HEK293T (cell line): ENCODE results near the gene CNTRL.

Experiments used
- CTCF ChIA-PET: fragments of 350-600 bp; formaldehyde crosslinking; extraction: SDS; loops from one replicate; lab custom pipeline; 2021; ENCODE audit warnings: antibody characterized with exemption, inconsistent platforms; lab: Yijun Ruan, JAX
- POLR2A ChIA-PET: fragments of 350-600 bp; formaldehyde crosslinking; extraction: SDS; loops from one replicate; lab custom pipeline; 2020; ENCODE audit warnings: antibody characterized with exemption, inconsistent platforms; lab: Yijun Ruan, JAX
- DNase-seq: peaks from one replicate; pipeline ENCODE4 v3.0.0; 2012; ENCODE audit warnings: mixed read lengths; ENCODE audit errors: extremely low spot score
- ARNT ChIP-seq: fragments of 450-650 bp; IDR thresholded peaks from 2 replicates; pipeline ENCODE4 v1.6.1; 2017; ENCODE audit warnings: mild to moderate bottlenecking
- BHLHE40 ChIP-seq: fragments of 450-650 bp; IDR thresholded peaks from 2 replicates; pipeline ENCODE4 v1.6.1; 2016; ENCODE audit warnings: mild to moderate bottlenecking, moderate library complexity, borderline replicate concordance
- CTBP1 ChIP-seq: fragments of 450-650 bp; IDR thresholded peaks from 2 replicates; pipeline ENCODE4 v1.6.1; 2016; ENCODE audit warnings: borderline replicate concordance
- ELF4 ChIP-seq: fragments of 450-650 bp; IDR thresholded peaks from 2 replicates; pipeline ENCODE4 v1.6.1; 2017; ENCODE audit warnings: antibody characterized with exemption
- FOXA1 ChIP-seq: fragments of 450-650 bp; IDR thresholded peaks from 2 replicates; pipeline ENCODE4 v1.6.1; 2016; ENCODE audit warnings: mild to moderate bottlenecking
- FOXK2 ChIP-seq: fragments of 450-650 bp; IDR thresholded peaks from 2 replicates; pipeline ENCODE4 v1.6.1; 2016; ENCODE audit warnings: mild to moderate bottlenecking
- FOXM1 ChIP-seq: fragments of 450-650 bp; IDR thresholded peaks from 2 replicates; pipeline ENCODE4 v1.6.1; 2017; ENCODE audit warnings: mild to moderate bottlenecking, borderline replicate concordance
- HDGF ChIP-seq: fragments of 450-650 bp; IDR thresholded peaks from 2 replicates; pipeline ENCODE4 v1.6.1; 2017; ENCODE audit warnings: antibody characterized with exemption, borderline replicate concordance
- L3MBTL2 ChIP-seq: fragments of 450-650 bp; conservative IDR thresholded peaks from 2 replicates; pipeline ENCODE4 v1.6.1; 2016; ENCODE audit warnings: mild to moderate bottlenecking
- LEF1 ChIP-seq: fragments of 450-650 bp; IDR thresholded peaks from 2 replicates; pipeline ENCODE4 v1.6.1; 2017; ENCODE audit warnings: mild to moderate bottlenecking, borderline replicate concordance
- NFRKB ChIP-seq: fragments of 450-650 bp; IDR thresholded peaks from 2 replicates; pipeline ENCODE4 v1.6.1; 2016; ENCODE audit warnings: mild to moderate bottlenecking, moderate library complexity
- SP1 ChIP-seq: fragments of 450-650 bp; IDR thresholded peaks from 2 replicates; pipeline ENCODE4 v1.6.1; 2017
- SUZ12 ChIP-seq: fragments of 450-650 bp; IDR thresholded peaks from 2 replicates; pipeline ENCODE4 v1.6.1; 2016; ENCODE audit warnings: mild to moderate bottlenecking
- TARDBP ChIP-seq: fragments of 450-650 bp; IDR thresholded peaks from 2 replicates; pipeline ENCODE4 v1.6.1; 2016
- ZNF384 ChIP-seq: fragments of 450-650 bp; IDR thresholded peaks from 2 replicates; pipeline ENCODE4 v1.6.1; 2016
- TF ChIP-seq, protein P1 (sequence below): fragments of 450-650 bp; IDR thresholded peaks from 2 replicates; pipeline ENCODE4 v1.6.1; 2016

CNTRL gene

DNA sequence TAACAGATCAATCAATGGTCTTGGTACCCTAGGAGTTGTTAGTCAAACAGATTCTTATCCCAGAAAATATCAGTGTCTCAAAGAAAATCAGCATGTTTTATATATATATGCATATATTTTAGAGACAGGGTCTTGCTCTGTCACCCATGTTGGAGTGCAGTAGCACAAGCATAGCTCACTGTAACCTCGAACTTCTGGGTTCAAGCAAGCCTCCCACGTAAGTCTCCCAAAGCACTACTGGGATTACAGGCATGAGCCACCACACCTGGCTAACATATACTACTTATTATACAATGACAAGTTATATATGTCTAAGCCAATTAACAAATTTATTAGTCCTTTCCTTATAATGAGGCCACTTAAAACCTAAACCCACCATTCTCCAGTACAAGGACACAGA, 116.5 kb downstream of the CNTRL start:
- no peak for DNase-seq
- ChIA-PET CTCF (no interaction called here), POLR2A (interaction anchor here (1.1 kb wide), 1 partner anchor 11 kb away, joined by 4 read pairs; the partner anchor contains the start of gene RAB14)
- TF ChIP-seq HDGF (no peak), LEF1 (no peak), ZNF384 (no peak), FOXK2 (no peak), SUZ12 (no peak), TARDBP (no peak), L3MBTL2 (no peak), NFRKB (no peak), BHLHE40 (no peak), SP1 (no peak), CTBP1 (no peak), FOXM1 (no peak)
- TF ChIP-seq, protein P1, sequence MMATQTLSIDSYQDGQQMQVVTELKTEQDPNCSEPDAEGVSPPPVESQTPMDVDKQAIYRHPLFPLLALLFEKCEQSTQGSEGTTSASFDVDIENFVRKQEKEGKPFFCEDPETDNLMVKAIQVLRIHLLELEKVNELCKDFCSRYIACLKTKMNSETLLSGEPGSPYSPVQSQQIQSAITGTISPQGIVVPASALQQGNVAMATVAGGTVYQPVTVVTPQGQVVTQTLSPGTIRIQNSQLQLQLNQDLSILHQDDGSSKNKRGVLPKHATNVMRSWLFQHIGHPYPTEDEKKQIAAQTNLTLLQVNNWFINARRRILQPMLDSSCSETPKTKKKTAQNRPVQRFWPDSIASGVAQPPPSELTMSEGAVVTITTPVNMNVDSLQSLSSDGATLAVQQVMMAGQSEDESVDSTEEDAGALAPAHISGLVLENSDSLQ, result no peak

DNA sequence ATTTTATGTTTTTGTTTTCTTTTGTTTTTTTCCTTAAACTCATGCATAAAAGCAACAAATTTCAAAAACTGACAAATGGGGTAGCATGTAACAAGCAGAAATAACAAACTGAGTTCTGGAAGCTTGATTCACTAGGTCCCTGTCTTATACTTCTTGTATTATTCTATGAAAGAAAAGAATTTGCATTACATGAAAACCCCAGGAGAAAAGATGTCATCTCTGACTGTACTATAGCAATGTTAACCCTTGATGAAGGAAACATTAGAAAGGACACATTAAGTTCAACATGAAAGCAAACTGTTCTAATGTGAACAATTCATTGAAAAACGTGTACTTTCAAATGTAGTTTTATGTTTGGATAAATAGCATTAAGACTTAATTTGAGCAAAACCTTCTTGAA, 117.8 kb downstream of the CNTRL start:
- ChIA-PET POLR2A (interaction anchor here (1.1 kb wide), 1 partner anchor 9 kb away, joined by 4 read pairs; the partner anchor contains the start of gene RAB14), CTCF (no interaction called here)
- no peak for TF ChIP-seq ZNF384
- TF ChIP-seq SP1, result no peak
- TF ChIP-seq ELF4, result no peak
- TF ChIP-seq TARDBP, result no peak
- no peak for TF ChIP-seq NFRKB
- no peak for TF ChIP-seq FOXK2
- no peak for TF ChIP-seq SUZ12
- no peak for TF ChIP-seq L3MBTL2
- TF ChIP-seq, protein P1, result no peak
- no peak for TF ChIP-seq FOXM1
- no peak for TF ChIP-seq CTBP1
- TF ChIP-seq ARNT, result no peak
- TF ChIP-seq LEF1, result no peak
- no peak for TF ChIP-seq BHLHE40
- no peak for TF ChIP-seq HDGF
- TF ChIP-seq FOXA1, result no peak
- DNase-seq, result no peak

DNA sequence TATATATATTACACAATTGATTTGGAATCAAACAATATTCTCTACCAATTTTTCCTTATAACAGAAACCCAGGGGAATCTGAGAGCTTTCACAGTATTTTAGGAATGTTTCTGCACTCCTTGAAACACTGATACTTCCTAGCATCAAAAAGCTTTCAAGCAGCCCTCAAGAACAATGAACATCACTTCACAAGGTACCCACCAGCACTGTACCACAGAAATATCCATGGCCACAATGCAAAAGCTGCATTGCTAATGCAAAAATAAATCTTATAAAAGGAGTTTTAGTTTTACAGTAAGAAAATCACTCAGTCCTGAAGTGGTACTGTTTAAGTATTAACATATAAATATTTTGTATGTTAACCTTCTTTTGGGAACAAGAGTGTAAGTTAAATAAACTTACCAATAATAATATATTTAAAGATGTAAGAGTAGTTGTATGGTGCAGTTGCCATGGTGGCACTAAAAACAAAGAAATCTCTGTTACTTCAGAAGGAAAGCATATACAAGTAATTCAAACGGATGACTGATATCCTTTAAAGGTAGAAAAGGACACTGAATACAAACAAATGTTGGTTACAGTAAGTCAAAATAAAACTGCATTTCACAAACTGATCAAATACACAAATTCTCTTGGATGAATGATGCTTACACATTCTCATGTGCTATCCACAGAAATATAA, 118.3 kb downstream of the CNTRL start:
- ChIA-PET POLR2A (interaction anchor here (1.1 kb wide), 1 partner anchor 9 kb away, joined by 4 read pairs; the partner anchor contains the start of gene RAB14), CTCF (no interaction called here)
- TF ChIP-seq SP1 (no peak), L3MBTL2 (no peak), LEF1 (no peak), ZNF384 (no peak), SUZ12 (no peak), BHLHE40 (no peak), FOXM1 (no peak), ARNT (no peak), HDGF (no peak), FOXA1 (no peak), ELF4 (no peak), FOXK2 (no peak)
- TF ChIP-seq, protein P1, result no peak
- no peak for DNase-seq

DNA sequence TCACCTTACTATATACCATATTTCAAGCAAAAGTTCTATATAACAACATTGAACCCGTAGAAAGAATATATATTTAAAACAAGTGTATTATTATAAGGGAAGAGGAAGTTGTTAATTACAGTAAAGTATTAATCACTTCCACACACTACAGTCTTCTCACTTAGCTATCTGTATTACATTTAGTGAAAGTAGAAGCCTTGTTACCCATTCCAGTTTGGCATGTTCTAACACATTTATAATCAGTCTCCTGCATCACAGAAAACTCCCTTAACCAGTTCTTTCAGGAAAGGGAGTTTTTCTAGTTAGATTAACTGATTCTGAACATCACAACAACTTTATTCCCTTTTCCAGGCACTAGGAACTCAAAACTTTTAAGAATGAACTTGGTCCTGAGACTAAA, 120.0 kb downstream of the CNTRL start:
- DNase-seq, result no peak
- TF ChIP-seq SUZ12, result no peak
- TF ChIP-seq BHLHE40, result no peak
- no peak for TF ChIP-seq FOXM1
- CTCF ChIA-PET, result interaction anchor here (0.6 kb wide), 1 partner anchor 302 kb away, joined by 3 read pairs; no protein-coding TSS in a partner anchor
- POLR2A ChIA-PET, result no interaction called here

DNA sequence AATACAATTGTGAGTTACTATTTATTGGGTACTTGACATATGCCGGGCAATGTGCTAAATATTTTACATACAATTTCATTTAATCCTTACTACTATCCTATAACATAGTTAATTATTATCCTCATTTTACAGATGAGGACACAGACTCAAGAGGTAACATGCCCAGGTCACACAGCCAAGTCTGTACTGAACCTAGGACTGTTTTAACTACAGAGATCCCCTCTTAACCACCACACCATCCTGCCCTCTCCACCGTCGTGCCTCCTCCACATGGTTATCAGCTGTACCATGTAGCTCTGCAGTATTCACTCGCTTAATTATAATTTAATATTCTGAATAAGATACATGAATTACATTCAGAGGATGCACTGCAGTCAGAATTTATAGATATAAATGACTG, 121.6 kb downstream of the CNTRL start:
- POLR2A ChIA-PET, result no interaction called here
- TF ChIP-seq SP1 (no peak), NFRKB (no peak), LEF1 (no peak), L3MBTL2 (no peak), FOXK2 (no peak), ARNT (no peak), HDGF (no peak), ELF4 (no peak), FOXA1 (no peak)
- CTCF ChIA-PET, result no interaction called here
- no peak for DNase-seq

DNA sequence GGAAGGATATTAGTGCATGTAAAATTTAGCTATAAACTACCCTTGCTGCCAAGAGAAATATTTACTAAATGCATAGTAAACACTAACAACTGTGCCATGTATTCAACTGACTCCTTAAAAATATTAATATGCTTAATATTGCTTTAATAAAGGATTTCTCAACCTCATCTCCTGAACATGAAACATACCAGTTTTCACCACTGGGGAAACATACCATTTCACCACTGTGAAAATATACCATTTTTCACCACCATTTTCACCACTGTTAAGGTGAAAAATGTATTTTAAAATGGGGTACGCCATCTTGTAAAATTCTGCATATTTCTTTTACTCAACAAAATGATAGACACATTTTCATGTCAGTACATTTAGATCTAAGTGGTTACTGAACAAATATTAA, 122.4 kb downstream of the CNTRL start:
- POLR2A ChIA-PET, result no interaction called here
- no peak for TF ChIP-seq NFRKB
- TF ChIP-seq SUZ12, result no peak
- TF ChIP-seq LEF1, result no peak
- no peak for TF ChIP-seq BHLHE40
- no peak for TF ChIP-seq HDGF
- no peak for TF ChIP-seq FOXA1
- TF ChIP-seq CTBP1, result no peak
- CTCF ChIA-PET, result interaction anchor here (0.6 kb wide), 1 partner anchor 15 kb away, joined by 8 read pairs; no protein-coding TSS in a partner anchor
- DNase-seq, result no peak
